Keratinocyte (primary cell): Measurements from ENCODE around the gene SFSWAP. TPM values are rescaled to one million over a fixed set of nuclear protein-coding genes. Genes with fewer than 3 reads are reported as not detected.

Experiments used
- DNase-seq: peaks from one replicate; pipeline ENCODE4 v3.0.0-alpha.2; 2011; ENCODE audit warnings: low read depth, missing footprints, low spot score
- FAIRE-seq: peaks from 2 replicates; lab custom pipeline; 2011; peaks lifted over from hg19 to GRCh38; lab: Jason Lieb, UNC
- H2AFZ ChIP-seq: 2 replicates; pipeline ENCODE4 v1.6.0; 2012; ENCODE audit warnings: low read length, control low read depth, inconsistent platforms; ENCODE audit not compliant: control insufficient read depth
- H3K27ac ChIP-seq: 2 replicates; pipeline ENCODE4 v1.5.1; 2011; ENCODE audit warnings: low read length; ENCODE audit not compliant: control insufficient read depth, insufficient read depth
- H3K27me3 ChIP-seq: 3 replicates; pipeline ENCODE4 v1.6.0; 2011; ENCODE audit warnings: low read length; ENCODE audit not compliant: control insufficient read depth, insufficient read depth; ENCODE audit errors: extremely low read depth
- H3K36me3 ChIP-seq, 2 experiments: 2 replicates in 1 of 2; 3 replicates in 1 of 2; pipeline ENCODE4 v1.5.1; 2011; ENCODE audit warnings: low read length in 2 of 2, mild to moderate bottlenecking in 1 of 2; ENCODE audit not compliant: control insufficient read depth in 2 of 2, insufficient read depth in 2 of 2; ENCODE audit errors: extremely low read depth in 1 of 2
- H3K4me1 ChIP-seq: 3 replicates; pipeline ENCODE4 v1.5.1; 2011; ENCODE audit warnings: low read length; ENCODE audit not compliant: control insufficient read depth, insufficient read depth; ENCODE audit errors: extremely low read depth
- H3K4me2 ChIP-seq: 3 replicates; pipeline ENCODE4 v1.6.0; 2011; ENCODE audit warnings: low read depth, low read length; ENCODE audit not compliant: control insufficient read depth, insufficient read depth; ENCODE audit errors: extremely low read depth
- H3K4me3 ChIP-seq, 3 experiments: fragments of 200-600 bp in 1 of 3; sonication (generic) in 1 of 3; 2 replicates in 2 of 3; 3 replicates in 1 of 3; pipeline ENCODE4 v1.5.1; 2011 to 2016; ENCODE audit warnings: low read length in 3 of 3, mild to moderate bottlenecking in 3 of 3, control low read depth in 2 of 3, inconsistent platforms in 1 of 3, low read depth in 1 of 3, mixed read lengths in 1 of 3, mixed run types in 1 of 3, moderate library complexity in 1 of 3; ENCODE audit not compliant: control insufficient read depth in 2 of 3, insufficient read depth in 2 of 3; ENCODE audit errors: extremely low read depth in 1 of 3
- H3K79me2 ChIP-seq: 2 replicates; pipeline ENCODE4 v1.6.0; 2012; ENCODE audit warnings: low read length; ENCODE audit not compliant: control insufficient read depth, insufficient read depth
- H3K9ac ChIP-seq: 3 replicates; pipeline ENCODE4 v1.6.0; 2011; ENCODE audit warnings: low read length; ENCODE audit not compliant: control insufficient read depth, insufficient read depth; ENCODE audit errors: extremely low read depth
- H3K9me1 ChIP-seq: 3 replicates; pipeline ENCODE4 v1.6.0; 2011; ENCODE audit warnings: low read length; ENCODE audit not compliant: control insufficient read depth, insufficient read depth; ENCODE audit errors: extremely low read depth
- H3K9me3 ChIP-seq: 2 replicates; pipeline ENCODE4 v1.5.1; 2012; ENCODE audit warnings: low read depth, low read length; ENCODE audit not compliant: control insufficient read depth
- H4K20me1 ChIP-seq: 3 replicates; pipeline ENCODE4 v1.6.0; 2011; ENCODE audit warnings: low read length; ENCODE audit not compliant: control insufficient read depth, insufficient read depth; ENCODE audit errors: extremely low read depth
- EZH2 ChIP-seq: IDR thresholded peaks from one replicate; pipeline ENCODE4 v1.6.1; 2012; ENCODE audit warnings: inconsistent platforms, mild to moderate bottlenecking, low read length, moderate library complexity
- dilution Hi-C: fragments of 300-500 bp; cut with MboI; formaldehyde crosslinking; loops from one replicate; pipeline ENCODE4 v1.7.0; 2020; ENCODE audit warnings: low sequenced_read_pairs; ENCODE audit not compliant: extremely low pct_ligation_motif_present
- polyA plus RNA-seq, 5 experiments: library from polyadenylated mRNA; depleted of rRNA in 3 of 5; stranded (reverse) in 3 of 5; stranded (forward) in 1 of 5; unstranded in 1 of 5; fragments of >200 nt; gene quantifications; 1 replicate in 1 of 5; 2 replicates in 3 of 5; 3 replicates in 1 of 5; pipeline versions ENCODE4 v1.2.1 to v1.2.3, GENCODE V29; 2011 to 2012; ENCODE audit warnings: missing spikeins in 2 of 5, low read depth in 1 of 5, low replicate concordance in 1 of 5
- TF ChIP-seq, protein P1 (sequence below), 3 experiments: IDR thresholded peaks in 1 of 3; conservative IDR thresholded peaks in 1 of 3; optimal IDR thresholded peaks in 1 of 3; 2 replicates in 2 of 3; 3 replicates in 1 of 3; pipeline versions ENCODE3 to v1.5.1; 2011; ENCODE audit warnings: low read length in 3 of 3, mild to moderate bottlenecking in 3 of 3, moderate library complexity in 2 of 3, control low read depth in 1 of 3, inconsistent platforms in 1 of 3; ENCODE audit not compliant: insufficient read depth in 2 of 3; ENCODE audit errors: extremely low read depth in 1 of 3

SFSWAP gene
- polyA plus RNA-seq, 1 donor (not counting 4 experiments of a cell fraction or from before 2014, with no cell fraction given), result 13.1 TPM

DNA sequence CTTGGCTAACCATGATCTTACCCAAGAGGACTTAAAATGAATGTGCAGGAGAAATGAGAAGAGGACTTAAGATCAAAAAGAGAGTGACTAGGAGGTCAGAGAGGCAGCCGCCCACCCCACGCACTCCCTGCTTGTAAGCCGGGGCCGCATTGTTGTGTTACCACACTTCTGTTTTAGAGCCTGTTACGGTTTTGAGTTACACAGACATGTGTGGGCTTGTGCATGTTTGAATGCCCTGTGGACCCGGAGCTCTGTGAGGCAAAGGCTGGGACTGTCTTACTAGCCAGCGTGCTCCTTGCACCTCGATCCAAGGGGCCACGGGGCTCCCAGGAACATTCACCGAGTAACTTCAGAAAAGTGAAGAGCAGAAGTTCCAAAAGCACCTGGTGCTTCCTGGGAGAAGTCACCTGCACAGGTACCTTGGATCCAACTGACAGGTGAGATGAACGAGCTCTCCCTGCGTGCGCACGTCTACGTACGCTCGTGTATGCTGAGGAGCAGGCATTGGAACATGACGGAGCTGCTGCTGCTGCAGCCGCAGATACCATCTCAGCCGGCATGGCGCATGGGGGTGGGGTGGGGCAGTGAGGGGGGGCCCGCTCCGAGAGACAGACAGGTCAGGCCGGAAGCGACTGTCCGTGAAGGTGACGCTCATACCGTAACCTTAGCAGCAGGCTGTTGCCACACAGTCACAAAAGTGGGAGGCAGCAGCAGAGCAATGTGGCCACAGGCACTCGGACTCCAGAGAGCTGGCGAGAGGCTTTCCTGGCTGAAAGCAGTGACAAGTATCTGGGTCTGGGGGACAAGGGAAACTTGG, 23.7 kb downstream of the SFSWAP start:
- Histone ChIP-seq H3K4me1 (peaks cover 10% of the 10 kb centered on the region), H3K36me3 (peaks cover 31 to 35% of the 10 kb centered on the region in 2 experiments)

GRCh38 chr12:131735153-131735456, 24.2 kb downstream of the SFSWAP start:
- TF ChIP-seq, protein P1, sequence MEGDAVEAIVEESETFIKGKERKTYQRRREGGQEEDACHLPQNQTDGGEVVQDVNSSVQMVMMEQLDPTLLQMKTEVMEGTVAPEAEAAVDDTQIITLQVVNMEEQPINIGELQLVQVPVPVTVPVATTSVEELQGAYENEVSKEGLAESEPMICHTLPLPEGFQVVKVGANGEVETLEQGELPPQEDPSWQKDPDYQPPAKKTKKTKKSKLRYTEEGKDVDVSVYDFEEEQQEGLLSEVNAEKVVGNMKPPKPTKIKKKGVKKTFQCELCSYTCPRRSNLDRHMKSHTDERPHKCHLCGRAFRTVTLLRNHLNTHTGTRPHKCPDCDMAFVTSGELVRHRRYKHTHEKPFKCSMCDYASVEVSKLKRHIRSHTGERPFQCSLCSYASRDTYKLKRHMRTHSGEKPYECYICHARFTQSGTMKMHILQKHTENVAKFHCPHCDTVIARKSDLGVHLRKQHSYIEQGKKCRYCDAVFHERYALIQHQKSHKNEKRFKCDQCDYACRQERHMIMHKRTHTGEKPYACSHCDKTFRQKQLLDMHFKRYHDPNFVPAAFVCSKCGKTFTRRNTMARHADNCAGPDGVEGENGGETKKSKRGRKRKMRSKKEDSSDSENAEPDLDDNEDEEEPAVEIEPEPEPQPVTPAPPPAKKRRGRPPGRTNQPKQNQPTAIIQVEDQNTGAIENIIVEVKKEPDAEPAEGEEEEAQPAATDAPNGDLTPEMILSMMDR (optimal IDR thresholded peaks at IDR 0.05 in 1 of 3, IDR thresholded peaks at IDR 0.05 in 1 of 3, conservative IDR thresholded peaks at IDR 0.05 in 1 of 3; ENCODE audit: extremely low read depth in 1 of 3, insufficient read depth in 2 of 3, low read length in 3 of 3), result no peak
- no peak for TF ChIP-seq EZH2
- Histone ChIP-seq H3K36me3 (peaks cover 33 to 34% of the 10 kb centered on the region in 2 experiments), H3K4me3 (no peak overlapping the region), H3K4me2 (no peak overlapping the region), H3K9me1 (no peaks in the 10 kb centered on the region), H3K27ac (no peak overlapping the region), H3K9me3 (no peaks in the 10 kb centered on the region), H3K79me2 (no peaks in the 10 kb centered on the region), H3K9ac (no peak overlapping the region), H2AFZ (no peak overlapping the region), H3K4me1 (peaks cover 10% of the 10 kb centered on the region), H3K27me3 (no peaks in the 10 kb centered on the region), H4K20me1 (no peaks in the 10 kb centered on the region)
- no peak for DNase-seq
- FAIRE-seq, result no peak
- dilution Hi-C loops, result no loop called here

More for the DNA sequence above, 23.7 kb downstream of the SFSWAP start:
- no peak overlapping the region for H2AFZ ChIP-seq
- H3K9me1 ChIP-seq, result no peaks in the 10 kb centered on the region
- no peaks in the 10 kb centered on the region for H3K27me3 ChIP-seq
- dilution Hi-C loops, result no loop called here
- H3K79me2 ChIP-seq, result no peaks in the 10 kb centered on the region
- no peaks in the 10 kb centered on the region for H3K9me3 ChIP-seq
- FAIRE-seq (no peak), DNase-seq (no peak)
- H4K20me1 ChIP-seq, result no peaks in the 10 kb centered on the region
- H3K9ac ChIP-seq, result no peak overlapping the region
- TF ChIP-seq, protein P1 (optimal IDR thresholded peaks at IDR 0.05 in 1 of 3, IDR thresholded peaks at IDR 0.05 in 1 of 3, conservative IDR thresholded peaks at IDR 0.05 in 1 of 3; ENCODE audit: extremely low read depth in 1 of 3, insufficient read depth in 2 of 3, low read length in 3 of 3), result no peak
- no peak for TF ChIP-seq EZH2
- no peak overlapping the region for H3K4me2 ChIP-seq
- H3K4me3 ChIP-seq, result no peak overlapping the region
- H3K27ac ChIP-seq, result no peak overlapping the region
